GM19438 (cell line): ENCODE results near the gene DCAF8.

Experiments used
- ATAC-seq: cut with Tn5 transposase; IDR thresholded peaks from one replicate; pipeline ENCODE4 v1.9.1; 2021; ENCODE audit warnings: low read depth; ENCODE audit not compliant: unreplicated experiment

The DCAF8 gene

DNA sequence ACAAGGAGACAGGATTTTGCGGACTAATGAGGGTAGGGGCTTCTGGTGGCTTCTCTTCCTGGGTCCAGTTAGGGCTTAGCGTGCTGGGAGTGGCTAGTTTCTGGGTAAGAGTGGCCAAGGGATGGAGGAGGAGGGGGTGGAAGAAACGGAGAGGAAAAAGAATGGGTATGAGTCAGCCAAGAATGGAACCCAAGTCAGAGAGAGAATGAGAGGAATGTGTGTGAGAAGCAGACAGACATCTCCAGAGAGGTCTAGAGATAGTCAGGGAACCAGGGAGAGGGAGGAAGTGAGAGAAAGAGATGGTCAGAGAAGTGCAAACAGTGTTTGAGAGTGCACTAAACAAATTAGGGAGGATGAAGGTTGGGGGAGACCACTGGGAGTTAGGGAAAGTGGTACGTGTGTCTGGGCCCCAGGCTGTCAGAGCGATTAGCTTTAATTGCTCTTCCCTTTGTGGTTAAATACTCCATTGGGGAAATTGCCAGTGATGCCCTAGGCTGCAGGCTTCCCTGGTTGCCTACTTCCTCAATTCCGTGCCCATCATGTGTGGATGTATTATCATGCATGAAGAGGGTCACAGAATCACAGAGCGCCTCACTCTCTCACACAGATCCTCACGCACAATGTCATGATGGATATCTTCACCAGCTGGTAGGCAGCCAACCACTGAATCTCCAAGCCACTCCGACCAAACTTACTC lies 55.8 kb downstream of the DCAF8 start:
- ATAC-seq = no peak

DNA sequence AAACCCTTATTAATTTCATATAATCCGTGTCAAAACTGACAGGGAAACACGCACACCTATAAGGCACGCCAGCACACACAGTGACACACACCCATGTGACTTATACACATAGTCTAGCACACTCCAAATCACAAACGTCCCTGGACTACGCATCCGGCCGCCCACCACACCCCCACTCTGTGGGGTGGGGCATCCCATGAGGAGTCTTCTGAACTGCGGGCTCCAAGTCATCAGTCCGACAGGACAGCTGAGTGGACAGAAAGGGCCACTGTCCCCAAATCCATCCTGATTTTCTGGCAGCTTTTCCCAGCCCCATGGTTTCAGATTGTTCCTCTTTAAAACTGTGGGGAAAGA lies 56.3 kb downstream of the DCAF8 start:
- ATAC-seq = peak; percentile 33

DNA sequence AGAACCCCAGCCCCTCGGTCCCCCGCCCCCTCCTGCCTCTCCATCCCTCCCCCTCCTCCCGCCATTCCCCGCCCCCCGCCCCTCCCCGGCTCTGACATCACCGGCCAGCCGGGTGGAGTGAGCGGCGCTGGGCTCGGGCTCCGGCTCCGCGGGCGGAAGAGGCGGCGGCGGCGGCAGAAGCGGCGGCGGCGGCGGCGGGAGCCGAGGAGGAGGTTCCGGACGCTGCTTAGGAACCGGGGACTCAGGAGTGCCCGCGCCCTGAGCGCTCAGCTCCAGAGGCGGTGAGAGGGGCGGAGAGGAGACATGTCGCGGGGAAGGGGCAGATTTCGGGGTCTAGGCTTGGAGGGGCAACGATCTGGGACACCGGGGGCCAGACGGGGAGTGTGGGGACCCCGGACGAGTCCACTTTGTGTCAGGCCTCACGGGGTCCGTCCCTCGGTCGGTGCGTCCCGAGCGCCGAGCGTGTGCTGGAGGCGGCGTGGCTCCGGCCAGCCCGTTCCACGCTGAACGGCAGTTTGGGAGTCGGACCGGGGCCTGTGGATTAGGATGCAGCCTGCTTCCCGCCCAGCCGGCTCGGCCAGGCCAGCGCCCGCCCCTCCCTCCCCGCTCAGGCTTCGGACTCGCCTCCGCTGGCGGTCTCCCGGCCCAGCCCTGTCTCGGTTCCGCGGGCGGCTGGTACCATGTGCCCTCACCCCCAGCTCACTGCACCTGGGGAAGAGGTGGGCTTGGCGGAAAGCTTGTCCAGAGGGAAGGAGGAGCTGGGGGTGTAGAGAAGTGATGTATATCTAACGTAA lies 56.9 kb downstream of the DCAF8 start, which contains the start of gene PEA15:
TSS of gene PEA15 (plus strand) at position 143 of the 794 bp plus-strand sequence. CDS start 6,161 bp downstream, outside the sequence.
- peak; percentile 57 for ATAC-seq

DNA sequence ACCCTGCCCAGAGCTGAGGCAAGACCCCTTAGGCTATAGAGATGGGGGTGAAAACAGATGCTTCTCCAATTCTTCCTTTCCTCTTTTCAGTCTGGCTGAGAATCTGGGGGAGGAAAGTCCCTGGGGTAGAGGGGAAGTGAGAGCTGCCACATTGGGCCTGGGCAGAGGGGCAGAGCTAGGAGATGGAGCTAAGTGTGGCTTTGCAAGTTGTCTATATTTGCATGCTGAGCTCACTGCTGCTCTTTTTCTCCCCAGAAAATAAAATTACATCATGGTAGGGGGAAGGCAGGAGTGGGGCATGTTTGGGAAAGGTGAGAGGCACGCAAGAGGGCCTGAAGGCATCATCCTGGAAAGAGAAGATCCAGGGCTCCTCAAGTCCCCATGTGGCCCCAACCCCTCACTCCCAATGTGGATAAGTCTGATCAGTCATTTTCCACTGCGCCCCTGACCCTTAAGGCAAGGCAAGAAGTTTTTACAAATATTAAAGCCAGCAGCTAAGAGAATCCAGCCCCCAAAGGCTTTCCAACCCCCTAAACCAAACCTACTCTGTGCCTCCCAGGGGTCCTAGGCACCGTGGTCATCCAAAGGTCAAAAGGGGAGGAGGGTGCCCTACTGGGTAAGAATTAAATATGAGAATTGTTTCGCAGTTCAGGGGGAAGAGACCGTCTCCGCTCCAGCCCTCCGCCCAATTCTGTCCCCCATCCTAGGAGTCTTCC lies 57.7 kb downstream of the DCAF8 start:
- ATAC-seq = peak; percentile 43

DNA sequence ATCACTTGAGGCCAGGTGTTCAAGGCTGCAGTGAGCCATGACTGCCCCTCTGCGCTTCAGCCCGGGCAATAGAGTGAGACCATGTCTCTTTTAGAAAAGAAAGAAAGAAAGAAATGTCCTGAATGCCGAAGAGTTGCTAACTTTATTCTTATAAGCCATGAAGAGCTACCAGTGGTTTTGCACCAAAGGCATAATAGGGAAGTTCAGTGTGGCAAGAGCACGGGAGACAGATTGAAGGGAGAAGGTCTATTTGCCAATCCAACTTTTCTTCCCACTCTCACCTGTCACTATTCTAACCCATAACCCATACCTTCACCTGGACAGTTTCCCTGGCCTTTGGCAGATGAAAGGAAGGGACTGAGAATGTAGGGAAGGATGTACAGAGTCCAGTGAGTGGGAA lies 61.6 kb downstream of the DCAF8 start:
- no peak for ATAC-seq

DNA sequence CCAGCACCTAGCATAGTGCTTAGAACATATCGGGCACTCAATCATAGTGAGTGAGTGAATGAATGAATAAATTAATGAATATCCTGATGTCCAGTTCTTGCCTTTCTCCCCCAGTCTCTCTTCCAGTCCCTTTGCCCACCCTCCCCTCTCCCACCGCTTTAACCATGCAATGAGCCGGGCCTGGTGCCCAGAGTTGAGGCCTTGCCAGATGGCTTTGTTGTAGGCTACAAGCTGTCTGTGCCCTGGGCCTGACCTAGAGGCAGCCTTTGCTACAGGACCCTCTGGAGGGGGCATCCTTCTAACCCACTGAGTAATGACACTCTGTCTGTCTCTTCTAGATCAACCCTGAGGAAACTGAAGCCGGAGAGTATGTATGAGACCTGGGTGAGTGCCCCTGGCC lies 65.1 kb downstream of the DCAF8 start:
- no peak for ATAC-seq

DNA sequence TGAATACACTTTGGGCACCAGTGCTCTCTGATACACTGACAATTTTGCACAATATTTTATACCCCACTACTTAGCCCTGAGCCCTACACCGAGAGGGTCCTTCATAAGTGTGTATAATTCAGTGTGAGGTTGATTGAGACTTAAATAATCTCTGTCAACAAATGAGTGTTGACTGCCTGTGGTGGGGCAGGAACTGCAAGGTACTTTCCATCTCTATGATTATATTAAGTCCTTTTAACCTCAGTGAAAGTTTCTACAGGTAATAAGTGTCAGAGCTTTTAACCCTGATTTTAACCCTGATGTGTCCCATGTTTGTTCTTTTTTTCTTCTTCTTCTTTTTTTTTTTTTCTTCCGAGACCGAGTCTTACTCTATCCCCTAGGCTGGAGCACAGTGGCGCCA lies 66.2 kb downstream of the DCAF8 start:
- ATAC-seq = no peak

DNA sequence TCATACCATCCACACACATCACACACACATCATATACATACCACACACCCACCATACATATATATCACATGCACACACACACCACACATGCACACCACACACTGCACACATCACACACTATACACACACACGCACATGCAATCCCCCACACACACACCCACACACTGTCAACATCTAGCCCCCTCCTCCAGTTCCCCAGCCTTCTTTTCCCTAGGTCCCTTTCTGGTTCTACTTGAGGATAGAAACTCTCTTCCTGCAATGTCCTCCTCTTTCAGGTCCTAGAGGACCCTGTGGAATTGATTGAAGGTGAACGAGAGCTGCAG lies 67.7 kb downstream of the DCAF8 start:
- no peak for ATAC-seq

DNA sequence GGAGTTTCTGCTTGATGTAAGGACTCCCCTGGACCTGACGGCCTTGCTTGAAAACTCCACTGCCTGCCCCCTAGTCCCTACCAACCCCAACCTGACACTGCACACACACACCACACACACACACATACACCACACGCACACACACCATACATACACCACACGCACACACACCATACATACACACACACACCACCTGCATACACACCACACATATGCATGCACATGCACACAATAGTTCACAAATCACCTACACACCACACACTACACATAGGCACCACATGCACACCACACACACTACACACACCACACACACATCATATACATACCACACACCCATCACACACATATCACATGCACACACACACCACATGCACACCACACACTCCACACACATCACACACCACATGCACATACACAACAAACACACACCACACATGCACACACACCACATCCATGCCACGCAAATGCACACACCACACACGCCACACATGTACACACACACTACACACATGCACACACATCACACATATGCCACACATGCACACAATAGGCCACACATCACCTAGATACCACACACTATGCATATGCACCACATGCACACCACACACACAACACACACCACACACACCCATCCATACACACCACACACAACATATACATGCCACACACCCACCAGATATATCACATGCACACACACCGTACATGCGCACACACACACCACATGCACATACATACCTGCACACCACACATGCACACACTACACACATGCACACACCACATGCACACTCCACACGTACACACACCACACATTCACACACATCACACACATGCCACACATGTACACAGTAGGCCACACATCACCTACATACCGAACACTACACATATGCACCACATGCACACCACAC lies 68.3 kb downstream of the DCAF8 start:
- no peak for ATAC-seq

DNA sequence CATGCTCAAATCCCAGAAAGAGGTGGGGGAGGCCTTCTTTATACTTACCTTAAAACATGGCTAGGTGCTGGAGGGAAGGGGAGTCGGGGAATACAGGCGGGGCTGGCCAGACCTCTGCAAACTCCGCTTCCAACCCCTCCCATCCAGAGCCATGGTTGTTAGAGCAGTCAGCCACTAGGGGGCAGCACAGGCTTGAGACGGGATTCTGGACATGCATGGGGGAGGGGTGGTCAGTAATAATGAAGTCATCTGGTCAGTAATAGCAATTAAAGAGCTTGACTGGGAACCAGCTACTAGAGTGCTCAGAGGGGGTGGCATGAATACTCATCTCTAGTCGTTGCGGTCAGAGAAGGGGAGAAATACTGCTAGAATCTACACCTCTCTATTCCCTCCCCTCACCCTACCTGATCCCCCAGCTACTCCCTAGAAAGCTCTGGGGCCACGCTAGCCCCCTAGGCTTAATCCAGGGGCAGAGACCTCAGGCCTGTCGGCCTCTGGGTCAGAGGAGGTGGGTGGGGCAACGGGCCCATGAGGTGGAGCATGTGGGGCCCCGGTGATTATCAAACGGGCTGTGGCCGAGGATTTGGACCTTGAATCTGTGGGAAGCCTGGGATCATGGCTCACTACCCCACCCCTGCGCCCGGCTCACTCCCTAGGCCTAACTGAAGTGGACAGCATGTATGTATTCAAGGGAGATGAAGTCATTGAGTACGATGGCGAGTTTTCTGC lies 69.1 kb downstream of the DCAF8 start:
- ATAC-seq = no peak

DNA sequence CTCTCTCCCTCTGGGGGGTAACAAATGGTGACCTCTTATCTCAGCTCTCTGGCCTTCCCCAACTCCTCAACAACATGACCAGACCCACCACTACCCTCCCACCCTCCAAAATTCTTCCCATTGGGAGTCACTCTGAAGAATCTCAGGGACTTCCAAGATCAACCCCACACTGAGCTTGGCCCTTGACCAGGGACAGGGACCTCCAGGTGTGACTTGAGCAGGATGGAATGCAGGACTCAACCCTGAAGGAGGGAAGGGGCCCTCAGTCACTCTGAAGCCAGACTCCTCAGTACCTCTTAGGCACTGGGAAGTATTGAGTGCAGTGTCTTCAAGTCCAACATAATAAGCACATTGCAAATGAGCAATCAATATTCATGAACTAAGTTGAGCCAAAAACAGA lies 70.1 kb downstream of the DCAF8 start:
- no peak for ATAC-seq

DNA sequence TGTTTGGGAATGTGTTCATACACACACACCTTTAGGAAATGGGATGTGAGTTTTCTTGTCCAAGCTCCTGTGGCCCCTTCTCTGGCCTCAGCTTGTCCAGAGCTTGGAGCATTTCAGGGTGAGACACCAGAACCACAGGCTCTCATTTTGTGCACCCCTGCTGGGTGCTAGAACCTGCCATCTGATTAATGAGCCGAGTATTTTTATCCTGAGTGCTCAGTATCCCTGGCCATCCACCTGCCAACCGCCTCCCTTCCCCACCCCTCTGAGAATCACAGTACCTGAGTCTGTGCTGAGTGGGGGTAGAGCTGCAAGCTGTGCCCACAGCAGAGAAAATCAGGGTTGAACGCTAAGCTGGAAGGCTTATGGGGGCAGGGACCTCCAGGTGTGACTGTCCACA lies 70.6 kb downstream of the DCAF8 start:
- no peak for ATAC-seq

DNA sequence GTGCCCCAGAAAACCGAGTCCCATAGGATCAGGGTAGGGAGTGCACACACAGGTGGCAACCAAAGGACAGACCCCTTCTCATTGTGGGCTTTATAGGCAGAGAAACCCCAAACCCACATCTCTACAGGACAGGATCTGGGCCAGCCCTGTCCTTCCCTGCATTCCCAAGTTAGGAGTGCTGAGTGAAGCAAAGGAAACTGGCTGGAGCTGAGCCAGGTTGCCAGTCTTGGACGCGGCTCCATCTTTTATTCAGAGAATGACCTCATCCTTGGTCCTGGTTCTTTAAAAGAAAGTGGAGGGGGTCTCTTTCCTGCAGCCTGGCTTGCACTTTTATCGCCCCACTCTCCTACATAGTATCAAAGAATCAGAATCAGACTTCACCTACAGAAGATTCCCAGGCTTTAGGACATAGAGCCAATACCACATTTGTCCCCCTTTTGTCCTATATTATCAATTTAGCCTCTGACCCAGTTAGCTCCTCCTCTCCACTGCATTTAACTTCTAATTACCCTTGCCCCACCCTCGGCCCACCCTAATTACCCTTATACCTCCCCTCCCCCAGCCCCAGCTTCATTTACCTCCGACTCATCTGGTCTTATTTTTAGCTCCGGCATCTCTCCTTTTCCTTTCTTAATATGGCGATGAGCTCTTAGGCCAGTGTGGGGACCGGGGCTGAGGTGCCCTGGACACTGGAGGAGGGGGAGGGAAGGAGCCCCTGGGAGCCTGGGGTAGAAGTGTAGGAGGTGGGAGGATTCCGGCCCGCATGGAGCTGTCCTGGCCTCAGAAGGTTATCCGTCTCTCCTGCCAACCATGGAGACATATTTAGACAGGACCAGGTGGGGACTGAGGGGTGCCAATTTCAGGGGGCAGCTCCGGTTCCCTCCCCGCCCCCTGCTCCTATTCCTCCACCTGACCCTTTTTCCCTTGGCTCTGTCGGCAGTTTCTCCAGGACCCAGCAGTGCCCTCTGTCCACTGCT lies 72.4 kb downstream of the DCAF8 start, which contains the start of gene CASQ1:
TSS of gene CASQ1 (plus strand) at position 927 of the 977 bp plus-strand sequence. CDS start 177 bp downstream, outside the sequence.
- ATAC-seq = no peak

DNA sequence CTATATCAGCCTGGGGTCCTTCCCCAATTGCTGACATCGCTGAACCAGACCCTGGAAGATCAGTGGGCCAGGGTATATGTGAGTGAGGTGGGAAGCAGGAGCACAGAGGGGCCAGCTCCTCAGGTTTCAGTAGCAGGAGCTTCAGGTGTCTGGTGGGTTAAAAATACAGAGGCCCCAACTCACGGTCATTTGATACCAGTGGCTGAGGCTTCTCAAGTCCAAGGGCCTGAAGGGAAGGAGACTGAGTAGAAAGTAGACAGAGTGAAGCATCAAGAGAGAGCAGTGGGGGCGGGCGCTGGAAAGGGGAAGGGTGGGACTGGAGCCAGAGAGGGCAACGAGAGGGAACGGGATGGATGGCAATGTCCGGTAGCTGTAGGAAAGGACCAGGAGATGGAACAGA lies 74.0 kb downstream of the DCAF8 start:
- no peak for ATAC-seq

DNA sequence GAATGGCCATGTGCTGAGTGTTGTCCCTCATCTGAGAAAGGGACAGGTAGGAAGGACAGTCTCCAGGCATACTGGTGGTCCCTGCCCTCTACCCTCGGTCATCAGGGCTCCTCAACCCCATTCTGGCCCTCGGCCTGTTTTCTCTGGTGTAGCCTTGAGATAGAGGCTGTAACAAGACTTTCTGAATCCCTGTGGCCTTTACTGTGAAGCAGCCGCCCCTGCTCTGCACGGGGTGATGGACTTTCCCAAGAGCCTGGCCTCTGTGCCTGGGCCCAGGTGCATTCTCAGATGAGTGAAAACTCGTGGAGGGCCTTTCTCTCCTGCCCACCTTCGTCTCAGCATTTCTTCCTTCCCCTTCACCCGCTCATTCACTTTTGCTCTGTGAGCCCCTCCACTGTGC lies 74.9 kb downstream of the DCAF8 start:
- no peak for ATAC-seq

DNA sequence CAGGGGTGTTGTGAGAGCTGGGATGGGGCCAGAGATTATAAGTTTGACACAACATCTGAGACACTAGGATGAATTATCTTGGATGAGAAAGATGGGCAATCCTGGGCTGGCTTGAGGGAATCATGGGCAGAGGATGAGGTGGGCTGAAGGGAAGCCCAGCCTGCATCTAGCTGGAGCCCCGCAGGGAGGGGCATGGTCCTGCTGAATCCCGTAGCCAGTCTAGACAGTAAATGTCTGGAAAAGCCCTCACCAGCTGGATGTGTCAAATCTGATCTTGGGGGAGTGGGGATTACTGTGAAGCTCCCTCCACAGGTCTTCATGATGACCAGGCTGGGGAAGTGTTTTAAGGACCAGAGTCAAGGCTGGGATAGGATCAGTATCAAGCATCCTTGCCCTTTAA lies 75.6 kb downstream of the DCAF8 start:
- ATAC-seq = no peak

DNA sequence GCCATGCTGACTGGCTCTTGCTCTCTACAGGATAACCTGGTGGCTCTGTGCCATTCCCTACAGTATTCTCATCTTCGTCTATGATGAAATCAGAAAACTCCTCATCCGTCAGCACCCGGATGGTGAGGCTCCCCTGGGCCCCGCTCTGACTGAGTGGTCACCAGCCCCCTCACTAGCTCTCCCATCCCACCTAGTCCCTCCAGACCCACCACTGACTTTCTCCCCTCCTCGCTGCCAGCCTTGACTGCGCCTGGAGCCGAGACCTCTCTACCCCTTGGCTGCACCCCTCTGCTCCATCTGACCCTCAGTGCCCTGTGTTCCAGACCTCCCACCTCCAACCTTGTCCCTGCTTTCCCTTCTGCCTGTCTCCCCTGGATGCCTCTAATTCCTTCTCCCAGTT lies 76.1 kb downstream of the DCAF8 start:
- no peak for ATAC-seq

DNA sequence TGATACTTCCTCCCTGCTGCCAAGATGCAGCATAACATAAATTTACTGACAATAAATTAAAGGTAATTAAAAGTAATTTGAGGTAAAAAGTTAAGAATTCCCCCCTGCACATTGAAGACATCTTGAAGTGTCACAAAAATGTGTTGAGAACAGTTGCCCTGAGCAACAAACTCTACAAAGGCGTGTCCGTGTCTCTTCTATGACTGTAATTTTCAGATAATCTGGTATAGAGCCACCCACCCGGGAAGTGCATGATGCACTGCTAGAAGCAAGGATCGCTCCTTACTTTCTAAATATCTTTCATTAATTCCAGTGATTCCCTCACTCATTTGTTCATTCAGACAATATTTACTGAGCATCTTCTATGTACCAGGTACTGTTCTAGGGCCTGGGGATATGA lies 83.0 kb downstream of the DCAF8 start:
- no peak for ATAC-seq

DNA sequence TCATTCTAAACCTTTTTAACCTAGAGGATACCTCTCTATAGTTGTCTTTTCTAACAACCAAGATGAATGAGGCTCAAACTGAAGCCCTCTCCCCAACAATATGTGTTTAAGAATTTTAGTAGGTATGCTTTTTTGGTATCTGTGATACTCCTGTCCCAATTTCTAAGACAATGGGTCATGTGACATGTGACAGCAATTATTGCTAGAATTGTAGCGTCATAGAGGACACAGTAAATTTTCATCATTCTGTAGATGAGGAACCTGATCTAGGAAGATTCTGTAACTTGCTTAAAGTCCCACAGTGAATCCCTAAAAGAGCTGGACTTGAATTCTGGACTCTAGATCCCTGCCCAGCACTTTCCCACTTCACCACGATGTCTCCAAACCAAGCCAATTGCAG lies 83.6 kb downstream of the DCAF8 start:
- no peak for ATAC-seq
